Left cardiac atrium (tissue), 4 donors: ENCODE measurements around the gene LRBA. TPM values are rescaled to one million over a fixed set of nuclear protein-coding genes. Genes with fewer than 3 reads are reported as not detected.

Source experiments
- ATAC-seq, 2 donors: fragments of 200-7000 bp; cut with Tn5 transposase; one replicate each; pipeline ENCODE4 v1.9.1; 2020; ENCODE audit warnings: mild to moderate bottlenecking in 2 of 2, moderate library complexity in 2 of 2
- DNase-seq: peaks from one replicate; pipeline ENCODE4 v3.0.0-alpha.2; 2020
- intact Hi-C, 2 donors: fragments of 100-400 bp; cut with DNase I; formaldehyde crosslinking; loops; one replicate each; pipeline versions ENCODE4 v1.14.1 to v1.15.1; 2022 to 2023
- total RNA-seq, 2 donors: library from RNA; stranded (reverse); fragmentation: NEBNext Ultra II Directional; extraction: Animal tissue kit (Norgen Biotek cat#: 25700); gene quantifications; one replicate each; pipeline ENCODE4 v1.2.1, GENCODE V29; 2021
- donor health status: DM: no; HTN: yes; CAD: no.
- donor health status: DM: no; HTN: yes; CAD: no; lungs with severe emphysema.
- donor health status: DM: yes; HTN: yes; CAD: no.
- donor health status: Dilated cardiomyopathy.

Gene LRBA
- total RNA-seq, 2 donors from 2014 or later = 20.0 to 25.7 TPM

GRCh38 chr4:150447356-150447755 lies 567.7 kb downstream of the LRBA start:
- no peak for DNase-seq
- ATAC-seq = no peak
- intact Hi-C loops = no loop called here

- intact Hi-C loops = no loop called here
- DNase-seq = no peak
- no peak for ATAC-seq
Observed at GRCh38 chr4:150439451-150439933, 575.6 kb downstream of the LRBA start.

GRCh38 chr4:150436598-150437370 lies 578.3 kb downstream of the LRBA start:
- ATAC-seq = no peak
- intact Hi-C loops = no loop called here

GRCh38 chr4:150431221-150431620 lies 583.9 kb downstream of the LRBA start:
- no peak for ATAC-seq
- DNase-seq = no peak
- intact Hi-C loops = no loop called here

More at GRCh38 chr4:150436598-150437370, 578.3 kb downstream of the LRBA start:
- DNase-seq = no peak

GRCh38 chr4:150425161-150425560 lies 589.9 kb downstream of the LRBA start:
- DNase-seq (no peak), ATAC-seq (no peak)
- intact Hi-C loops = no loop called here

- DNase-seq (no peak), ATAC-seq (no peak)
- intact Hi-C loops = no loop called here
Observed at GRCh38 chr4:150423503-150423902, 591.6 kb downstream of the LRBA start.

- ATAC-seq (no peak), DNase-seq (no peak)
- intact Hi-C loops = no loop called here
Observed at GRCh38 chr4:150423074-150423473, 592.0 kb downstream of the LRBA start.

GRCh38 chr4:150421612-150422011 lies 593.5 kb downstream of the LRBA start:
- DNase-seq (no peak), ATAC-seq (no peak)
- intact Hi-C loops = no loop called here

GRCh38 chr4:150419939-150420338 lies 595.1 kb downstream of the LRBA start:
- DNase-seq (no peak), ATAC-seq (no peak)
- intact Hi-C loops = no loop called here

GRCh38 chr4:150418757-150419410 lies 596.2 kb downstream of the LRBA start:
- no peak for DNase-seq
- ATAC-seq = no peak
- intact Hi-C loops = no loop called here

GRCh38 chr4:150415213-150415612 lies 599.9 kb downstream of the LRBA start:
- DNase-seq (no peak), ATAC-seq (no peak)
- intact Hi-C loops = no loop called here

GRCh38 chr4:150411520-150411919 lies 603.6 kb downstream of the LRBA start:
- intact Hi-C loops = no loop called here
- DNase-seq = no peak
- ATAC-seq = no peak

- intact Hi-C loops = no loop called here
- peak; percentile 50 to 63 for ATAC-seq
Observed at GRCh38 chr4:150402871-150403272, 612.2 kb downstream of the LRBA start.

GRCh38 chr4:150401083-150401687 lies 613.9 kb downstream of the LRBA start:
- ATAC-seq (no peak), DNase-seq (no peak)
- intact Hi-C loops = no loop called here

More at GRCh38 chr4:150402871-150403272, 612.2 kb downstream of the LRBA start:
- DNase-seq = peak; percentile 29

- DNase-seq = no peak
- no peak for ATAC-seq
- intact Hi-C loops = no loop called here
Observed at GRCh38 chr4:150395872-150396271, 619.2 kb downstream of the LRBA start.

GRCh38 chr4:150394046-150394445 lies 621.0 kb downstream of the LRBA start:
- ATAC-seq = no peak
- intact Hi-C loops = no loop called here
- no peak for DNase-seq

GRCh38 chr4:150391052-150391451 lies 624.0 kb downstream of the LRBA start:
- intact Hi-C loops = no loop called here
- no peak for ATAC-seq

GRCh38 chr4:150390531-150390910 lies 624.6 kb downstream of the LRBA start:
- DNase-seq = no peak
- intact Hi-C loops = no loop called here
- ATAC-seq = no peak

More at GRCh38 chr4:150391052-150391451, 624.0 kb downstream of the LRBA start:
- no peak for DNase-seq

- DNase-seq (no peak), ATAC-seq (no peak)
- intact Hi-C loops = no loop called here
Observed at GRCh38 chr4:150389896-150390530, 625.1 kb downstream of the LRBA start.

GRCh38 chr4:150387981-150388380 lies 627.1 kb downstream of the LRBA start:
- DNase-seq (no peak), ATAC-seq (no peak)
- intact Hi-C loops = no loop called here
